Measurements from ENCODE around the gene FAM20B. TPM values are rescaled to one million over a fixed set of nuclear protein-coding genes. Genes with fewer than 3 reads are reported as not detected.

The FAM20B gene
- total and polyA plus RNA-seq, 2 of the 13 experiments (the other 11 are each of a cell fraction or from before 2014, with no cell fraction given), result 13.8 to 26.9 TPM

GRCh38 chr1:179091691-179092165 is 66.0 kb downstream of the FAM20B start (continued):
- peak; percentile 16; the same call in 1 of the 2 replicates for TF ChIP-seq HNF1B (CRISPR knock-in tag; IDR thresholded peaks at IDR 0.05)
- TF ChIP-seq TEAD2 (CRISPR knock-in tag; IDR thresholded peaks at IDR 0.05), result no peak
- TF ChIP-seq ZNF670 (CRISPR knock-in tag; IDR thresholded peaks at IDR 0.05; ENCODE audit: borderline replicate concordance), result no peak
- TF ChIP-seq ZNF160 (CRISPR knock-in tag; IDR thresholded peaks at IDR 0.05), result no peak
- TF ChIP-seq SNAPC4 (CRISPR knock-in tag; IDR thresholded peaks at IDR 0.05), result no peak
- TF ChIP-seq ZNF792 (CRISPR knock-in tag; IDR thresholded peaks at IDR 0.05), result no peak
- TF ChIP-seq DR1 (CRISPR knock-in tag; IDR thresholded peaks at IDR 0.05), result no peak
- no peak for TF ChIP-seq MZF1 (CRISPR knock-in tag; IDR thresholded peaks at IDR 0.05; ENCODE audit: borderline replicate concordance)
- TF ChIP-seq CC2D1A (CRISPR knock-in tag; IDR thresholded peaks at IDR 0.05), result no peak
- no peak for TF ChIP-seq PHF21A (CRISPR knock-in tag; IDR thresholded peaks at IDR 0.05)
- TF ChIP-seq ZBTB34 (CRISPR knock-in tag; IDR thresholded peaks at IDR 0.05), result no peak
- TF ChIP-seq ZNF569 (CRISPR knock-in tag; IDR thresholded peaks at IDR 0.05; ENCODE audit: borderline replicate concordance), result no peak
- no peak for TF ChIP-seq HNRNPH1 (optimal IDR thresholded peaks at IDR 0.05; ENCODE audit: low read depth, low read length)
- peak; percentile 74 for TF ChIP-seq SALL1 (CRISPR knock-in tag; IDR thresholded peaks at IDR 0.05)
- no peak for TF ChIP-seq ZBTB42 (CRISPR knock-in tag; IDR thresholded peaks at IDR 0.05)
- TF ChIP-seq ZHX2 (IDR thresholded peaks at IDR 0.05; ENCODE audit: low read depth), result no peak
- no peak for TF ChIP-seq ZHX2 (CRISPR knock-in tag; IDR thresholded peaks at IDR 0.05; ENCODE audit: borderline replicate concordance)
